ENCODE results near the gene SLC25A12. TPM values are rescaled to one million over a fixed set of nuclear protein-coding genes. Genes with fewer than 3 reads are reported as not detected.
"Not testable (repeated sequence)": the region's sequence is repeated elsewhere in the genome, so short reads cannot be mapped to it uniquely, and the experiment has no call there.

SLC25A12 gene
- total RNA-seq, 3 donors from 2014 or later: 22.5 to 27.6 (median 26.3) TPM

DNA sequence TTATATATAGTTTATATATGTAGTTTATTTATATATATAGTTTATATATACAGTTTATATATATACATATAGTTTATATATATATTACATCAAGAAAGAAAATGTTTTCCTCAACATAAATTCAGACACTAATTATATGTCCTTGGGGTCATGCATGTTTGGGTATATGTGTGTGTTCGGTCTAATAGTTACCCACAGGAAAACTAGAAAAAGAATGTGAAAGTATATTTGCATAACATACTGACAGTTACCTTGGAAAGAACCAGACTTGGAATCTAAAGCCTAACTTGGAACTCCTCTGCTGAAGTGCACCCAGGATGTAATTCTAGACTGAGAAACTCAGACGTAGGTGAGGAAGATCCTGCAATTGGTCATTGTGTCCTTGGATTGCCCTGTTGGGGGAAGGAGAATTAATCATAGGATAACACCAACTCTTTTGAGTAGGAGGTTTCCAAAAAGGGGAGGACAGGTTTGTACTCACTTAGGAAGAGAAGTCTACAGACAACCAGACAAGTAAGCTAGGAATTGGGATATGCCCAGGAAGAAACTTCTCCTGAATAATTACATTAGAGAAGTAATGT is 8.9 kb upstream of the SLC25A12 start:
- ATAC-seq: no peak
- Mint-ChIP-seq H3K4me3 (no peak overlapping the region), H3K4me1 (ENCODE audit: low read depth) (no peaks in the 10 kb centered on the region), H3K9me3 (no peaks in the 10 kb centered on the region), H3K36me3 (ENCODE audit: insufficient read depth) (no peaks in the 10 kb centered on the region), H3K27me3 (ENCODE audit: low read depth) (peaks cover 5% of the 10 kb centered on the region)
- no peak for DNase-seq

- H3K36me3 Mint-ChIP-seq (ENCODE audit: insufficient read depth); H3K27me3 Mint-ChIP-seq (ENCODE audit: low read depth); DNase-seq; H3K9me3 Mint-ChIP-seq; ATAC-seq; H3K4me1 Mint-ChIP-seq (ENCODE audit: low read depth); H3K4me3 Mint-ChIP-seq: not testable (repeated sequence)
Observed at GRCh38 chr2:171899623-171900282, 5.7 kb upstream of the SLC25A12 start.

DNA sequence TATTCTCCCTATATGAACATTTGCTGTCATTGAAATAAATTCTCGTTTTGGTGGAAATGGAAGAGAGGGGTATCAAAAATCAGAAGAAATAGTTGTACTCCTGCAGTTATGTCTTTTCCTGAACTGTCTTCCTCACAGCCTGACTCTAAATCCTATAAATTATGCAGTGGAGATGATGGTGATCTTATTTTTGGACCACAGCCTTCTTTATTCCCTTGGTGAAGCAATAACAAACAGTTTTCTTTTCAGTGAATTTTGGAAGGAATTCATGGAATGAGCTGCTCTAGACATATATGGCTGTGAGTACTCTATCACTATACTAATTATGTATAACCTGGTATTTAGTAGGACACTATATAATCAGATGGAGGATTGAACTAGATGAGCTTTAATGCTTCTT is 1.7 kb upstream of the SLC25A12 start:
- no peaks in the 10 kb centered on the region for H3K27me3 Mint-ChIP-seq (ENCODE audit: low read depth)
- no peaks in the 10 kb centered on the region for H3K9me3 Mint-ChIP-seq
- H3K4me3 Mint-ChIP-seq: no peak overlapping the region
- H3K4me1 Mint-ChIP-seq (ENCODE audit: low read depth): peaks cover 22% of the 10 kb centered on the region
- no peak for ATAC-seq
- DNase-seq: no peak
- H3K36me3 Mint-ChIP-seq (ENCODE audit: insufficient read depth): peaks cover 7% of the 10 kb centered on the region

- Mint-ChIP-seq H3K4me3 (peak overlapping the region; percentile 98), H3K9me3 (no peaks in the 10 kb centered on the region), H3K36me3 (ENCODE audit: insufficient read depth) (peaks cover 11% of the 10 kb centered on the region), H3K27me3 (ENCODE audit: low read depth) (no peaks in the 10 kb centered on the region), H3K4me1 (ENCODE audit: low read depth) (peaks cover 25% of the 10 kb centered on the region)
- DNase-seq (no peak), ATAC-seq (no peak)
Observed at GRCh38 chr2:171894612-171894947, 536 bp upstream of the SLC25A12 start.

DNA sequence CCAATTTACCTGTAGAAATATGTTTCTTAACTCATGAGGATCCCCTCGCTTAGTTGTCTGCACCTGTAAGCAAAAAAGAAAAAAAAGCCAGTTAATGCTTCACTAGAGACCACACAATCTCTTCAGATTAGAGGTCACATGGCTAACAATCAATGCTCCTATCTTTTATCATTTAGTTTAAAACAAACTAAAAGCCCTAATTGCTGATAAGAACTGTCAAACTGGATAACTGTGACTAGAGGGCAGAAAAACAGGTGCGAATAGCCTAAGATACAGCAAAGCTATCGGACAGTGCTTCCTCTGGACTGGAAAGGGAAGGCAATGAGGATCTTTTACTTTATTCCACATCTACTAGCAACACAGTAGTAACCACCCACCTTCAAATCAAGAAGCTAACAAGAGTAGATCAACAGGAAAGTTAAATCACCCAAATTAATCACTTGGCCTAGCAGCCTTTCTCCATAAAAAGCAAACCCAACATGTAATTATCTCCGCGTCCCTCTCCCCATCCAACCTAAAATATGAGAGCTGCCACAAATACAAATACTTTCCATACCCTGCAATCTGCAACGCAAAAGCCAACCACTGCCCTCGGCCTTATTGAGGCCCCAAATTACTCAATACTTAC is 734 bp downstream of the SLC25A12 start:
- H3K27me3 Mint-ChIP-seq (ENCODE audit: low read depth): no peaks in the 10 kb centered on the region
- H3K36me3 Mint-ChIP-seq (ENCODE audit: insufficient read depth): peaks cover 19% of the 10 kb centered on the region
- ATAC-seq: no peak
- DNase-seq: no peak
- no peaks in the 10 kb centered on the region for H3K9me3 Mint-ChIP-seq
- peaks cover 33% of the 10 kb centered on the region for H3K4me1 Mint-ChIP-seq (ENCODE audit: low read depth)
- H3K4me3 Mint-ChIP-seq: peak overlapping the region; percentile 98

- H3K9me3 Mint-ChIP-seq: no peaks in the 10 kb centered on the region
- DNase-seq (no peak), ATAC-seq (no peak)
- H3K27me3 Mint-ChIP-seq (ENCODE audit: low read depth): no peaks in the 10 kb centered on the region
- H3K36me3 Mint-ChIP-seq (ENCODE audit: insufficient read depth): peaks cover 25% of the 10 kb centered on the region
- no peak overlapping the region for H3K4me3 Mint-ChIP-seq
- peaks cover 34% of the 10 kb centered on the region for H3K4me1 Mint-ChIP-seq (ENCODE audit: low read depth)
Observed at GRCh38 chr2:171889808-171890207, 4.2 kb downstream of the SLC25A12 start.

- Mint-ChIP-seq H3K9me3 (no peaks in the 10 kb centered on the region), H3K4me3 (no peak overlapping the region), H3K4me1 (ENCODE audit: low read depth) (peaks cover 29% of the 10 kb centered on the region), H3K27me3 (ENCODE audit: low read depth) (no peaks in the 10 kb centered on the region), H3K36me3 (ENCODE audit: insufficient read depth) (peaks cover 25% of the 10 kb centered on the region)
- no peak for DNase-seq
- ATAC-seq: no peak
Observed at GRCh38 chr2:171889333-171889732, 4.7 kb downstream of the SLC25A12 start.

- no peaks in the 10 kb centered on the region for H3K9me3 Mint-ChIP-seq
- H3K4me1 Mint-ChIP-seq (ENCODE audit: low read depth): peaks cover 22% of the 10 kb centered on the region
- peaks cover 7% of the 10 kb centered on the region for H3K36me3 Mint-ChIP-seq (ENCODE audit: insufficient read depth)
- no peak for DNase-seq
- ATAC-seq: no peak
- no peak overlapping the region for H3K4me3 Mint-ChIP-seq
- H3K27me3 Mint-ChIP-seq (ENCODE audit: low read depth): no peaks in the 10 kb centered on the region
Observed at GRCh38 chr2:171883275-171883893, 10.7 kb downstream of the SLC25A12 start.

GRCh38 chr2:171882089-171882769 is 11.8 kb downstream of the SLC25A12 start:
- ATAC-seq (peak; percentile 63 to 78), DNase-seq (no peak)
- no peaks in the 10 kb centered on the region for H3K27me3 Mint-ChIP-seq (ENCODE audit: low read depth)
- peaks cover 25% of the 10 kb centered on the region for H3K4me1 Mint-ChIP-seq (ENCODE audit: low read depth)
- H3K9me3 Mint-ChIP-seq: no peaks in the 10 kb centered on the region
- H3K4me3 Mint-ChIP-seq: no peak overlapping the region
- peaks cover 5% of the 10 kb centered on the region for H3K36me3 Mint-ChIP-seq (ENCODE audit: insufficient read depth)

- ATAC-seq: no peak
- no peaks in the 10 kb centered on the region for H3K27me3 Mint-ChIP-seq (ENCODE audit: low read depth)
- no peak overlapping the region for H3K4me3 Mint-ChIP-seq
- DNase-seq: no peak
- H3K9me3 Mint-ChIP-seq: no peaks in the 10 kb centered on the region
- H3K4me1 Mint-ChIP-seq (ENCODE audit: low read depth): peaks cover 26% of the 10 kb centered on the region
- H3K36me3 Mint-ChIP-seq (ENCODE audit: insufficient read depth): peaks cover 4% of the 10 kb centered on the region
Observed at GRCh38 chr2:171880774-171881173, 13.3 kb downstream of the SLC25A12 start.

GRCh38 chr2:171879865-171880264 is 14.2 kb downstream of the SLC25A12 start:
- ATAC-seq: no peak
- H3K36me3 Mint-ChIP-seq (ENCODE audit: insufficient read depth): peaks cover 9% of the 10 kb centered on the region
- H3K27me3 Mint-ChIP-seq (ENCODE audit: low read depth): no peaks in the 10 kb centered on the region
- peaks cover 25% of the 10 kb centered on the region for H3K4me1 Mint-ChIP-seq (ENCODE audit: low read depth)
- H3K4me3 Mint-ChIP-seq: no peak overlapping the region
- no peak for DNase-seq
- H3K9me3 Mint-ChIP-seq: no peaks in the 10 kb centered on the region

DNA sequence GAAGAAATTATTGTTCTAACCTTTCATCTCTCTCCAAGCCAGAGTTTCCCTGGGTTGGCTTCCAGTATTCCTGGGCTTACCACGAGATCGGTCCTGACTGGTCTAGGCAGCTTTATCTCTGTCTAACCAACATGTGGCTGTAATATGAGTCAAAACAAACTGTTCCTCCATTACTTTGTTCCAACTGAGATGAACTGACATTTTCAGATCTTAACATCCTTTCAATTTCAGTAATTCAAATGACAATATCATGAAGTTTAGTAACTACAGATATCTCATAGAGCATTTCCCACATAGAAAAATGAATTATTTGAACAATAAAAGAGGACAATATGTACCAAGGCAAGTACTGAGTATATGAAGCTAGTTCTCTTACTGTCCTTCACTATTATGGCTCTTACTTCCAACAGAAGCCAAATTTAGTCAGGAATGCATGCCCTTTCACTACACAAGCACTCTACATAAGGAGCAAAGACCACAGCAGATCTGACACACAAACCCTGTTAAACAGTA is 15.5 kb downstream of the SLC25A12 start:
- Mint-ChIP-seq H3K27me3 (ENCODE audit: low read depth) (no peaks in the 10 kb centered on the region), H3K36me3 (ENCODE audit: insufficient read depth) (peaks cover 15% of the 10 kb centered on the region), H3K9me3 (no peaks in the 10 kb centered on the region), H3K4me3 (no peak overlapping the region), H3K4me1 (ENCODE audit: low read depth) (peaks cover 24% of the 10 kb centered on the region)
- DNase-seq (no peak), ATAC-seq (no peak)

GRCh38 chr2:171874963-171875362 is 19.1 kb downstream of the SLC25A12 start:
- Mint-ChIP-seq H3K36me3 (ENCODE audit: insufficient read depth) (peaks cover 27% of the 10 kb centered on the region), H3K4me3 (no peak overlapping the region), H3K9me3 (no peaks in the 10 kb centered on the region), H3K4me1 (ENCODE audit: low read depth) (peaks cover 17% of the 10 kb centered on the region), H3K27me3 (ENCODE audit: low read depth) (no peaks in the 10 kb centered on the region)
- DNase-seq: no peak
- no peak for ATAC-seq

DNA sequence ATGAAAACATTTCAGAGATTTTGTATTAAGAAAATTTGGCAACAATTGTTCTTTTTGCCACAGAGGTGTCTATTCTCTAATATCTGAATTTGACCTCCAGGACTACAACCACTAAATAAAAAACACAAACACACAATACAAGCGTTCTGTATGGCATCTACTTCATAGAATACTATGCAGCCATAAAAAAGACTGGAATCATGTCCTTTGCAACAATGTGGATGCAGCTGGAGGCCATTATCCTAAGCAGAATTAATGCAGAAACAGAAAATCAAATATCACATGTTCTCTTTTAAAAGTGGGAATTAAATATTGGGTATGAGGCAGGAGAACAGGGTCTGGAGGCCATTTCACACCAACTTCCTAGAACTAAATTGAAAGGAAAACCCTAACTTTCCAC is 19.5 kb downstream of the SLC25A12 start:
- Mint-ChIP-seq H3K4me3 (no peak overlapping the region), H3K36me3 (ENCODE audit: insufficient read depth) (peaks cover 27% of the 10 kb centered on the region), H3K27me3 (ENCODE audit: low read depth) (no peaks in the 10 kb centered on the region), H3K4me1 (ENCODE audit: low read depth) (peaks cover 15% of the 10 kb centered on the region), H3K9me3 (no peaks in the 10 kb centered on the region)
- ATAC-seq: no peak
- no peak for DNase-seq
